H1 (cell line): ENCODE data around the gene IGF2BP3.

Experiments used
- CTCF ChIP-seq, 3 experiments: IDR thresholded peaks; 1 replicate in 2 of 3; 2 replicates in 1 of 3; pipeline versions ENCODE4 v1.5.1 to v1.6.1; 2011; ENCODE audit warnings: low read length in 3 of 3, mild to moderate bottlenecking in 3 of 3, inconsistent platforms in 2 of 3, low read depth in 1 of 3, moderate library complexity in 1 of 3; ENCODE audit not compliant: insufficient read depth in 1 of 3; ENCODE audit errors: control extremely low read depth in 1 of 3
- EP300 ChIP-seq, 2 experiments: IDR thresholded peaks; 1 replicate in 1 of 2; 2 replicates in 1 of 2; pipeline ENCODE4 v1.6.1; 2011 to 2012; ENCODE audit warnings: low read depth in 2 of 2, low read length in 2 of 2, mild to moderate bottlenecking in 2 of 2, borderline replicate concordance in 1 of 2, inconsistent platforms in 1 of 2, moderate library complexity in 1 of 2
- MAX ChIP-seq: IDR thresholded peaks from 2 replicates; pipeline ENCODE4 v1.6.1; 2012; ENCODE audit warnings: inconsistent platforms
- POLR2AphosphoS5 ChIP-seq: IDR thresholded peaks from 2 replicates; pipeline ENCODE4 v1.6.1; 2011; ENCODE audit warnings: low read depth, low read length
- RAD21 ChIP-seq, 2 experiments: IDR thresholded peaks in 1 of 2; conservative IDR thresholded peaks in 1 of 2; 2 replicates each; pipeline ENCODE4 v1.6.1; 2011; ENCODE audit warnings: low read depth in 2 of 2, low read length in 2 of 2, improper control_type of control experiment in 1 of 2, inconsistent platforms in 1 of 2, mild to moderate bottlenecking in 1 of 2, moderate library complexity in 1 of 2
- SP4 ChIP-seq: IDR thresholded peaks from 2 replicates; pipeline ENCODE4 v1.6.1; 2012; ENCODE audit warnings: low read length, inconsistent platforms
- ZNF274 ChIP-seq: IDR thresholded peaks from 2 replicates; pipeline ENCODE4 v1.7.0; 2012; ENCODE audit warnings: low read length, borderline replicate concordance; ENCODE audit errors: extremely low read depth

GRCh38 chr7:23393636-23394035 lies 76.7 kb downstream of the IGF2BP3 start:
- TF ChIP-seq CTCF (IDR thresholded peaks at IDR 0.05; ENCODE audit: control extremely low read depth in 1 of 3, insufficient read depth in 1 of 3, low read depth in 1 of 3, low read length in 3 of 3) = no peak
- TF ChIP-seq EP300 (IDR thresholded peaks at IDR 0.05; ENCODE audit: borderline replicate concordance in 1 of 2, low read depth in 2 of 2, low read length in 2 of 2) = no peak
- no peak for TF ChIP-seq MAX
- no peak for TF ChIP-seq SP4
- TF ChIP-seq ZNF274 = no peak
- no peak for TF ChIP-seq RAD21 (IDR thresholded peaks at IDR 0.05 in 1 of 2, conservative IDR thresholded peaks at IDR 0.05 in 1 of 2; ENCODE audit: low read depth in 2 of 2, low read length in 2 of 2)
- TF ChIP-seq POLR2AphosphoS5 = no peak
